ENCODE results near the gene SERPINA6. TPM values are rescaled to one million over a fixed set of nuclear protein-coding genes. Genes with fewer than 3 reads are reported as not detected.

The SERPINA6 gene
- total and polyA plus RNA-seq, 8 donors = 5.2 to 17.7 (median 13.1) TPM

- FAIRE-seq = no peak
- 53 to 67% methylated on average over 12 of the region's 12 CpGs for WGBS, 2 donors
- no peak overlapping the region for H3K4me3 ChIP-seq
- H3K27ac ChIP-seq = no peak overlapping the region
- DNase-seq = no peak
- no peaks in the 10 kb centered on the region for H3K27me3 ChIP-seq
- ATAC-seq = peak in 1 of 4 donors; percentile 22
- no peaks in the 10 kb centered on the region for H3K4me1 ChIP-seq
- intact Hi-C loops (cut with DNase I) = no loop called here
- H3K9me3 ChIP-seq = no peaks in the 10 kb centered on the region
- TF ChIP-seq CTCF (IDR thresholded peaks at IDR 0.05) = no peak
- no peaks in the 10 kb centered on the region for H3K36me3 ChIP-seq
Observed at GRCh38 chr14:94345344-94346064, 22.4 kb upstream of the SERPINA6 start.

- 68 to 84% methylated on average over 3 of the region's 3 CpGs for WGBS, 2 donors
- Histone ChIP-seq H3K4me3 (no peak overlapping the region), H3K36me3 (no peaks in the 10 kb centered on the region), H3K27ac (no peak overlapping the region), H3K9me3 (no peaks in the 10 kb centered on the region), H3K4me1 (no peaks in the 10 kb centered on the region), H3K27me3 (no peaks in the 10 kb centered on the region)
- DNase-seq (no peak), ATAC-seq (no peak), FAIRE-seq (no peak)
- no peak for TF ChIP-seq CTCF (IDR thresholded peaks at IDR 0.05)
- intact Hi-C loops (cut with DNase I) = no loop called here
Observed at GRCh38 chr14:94344389-94344788, 21.3 kb upstream of the SERPINA6 start.

- 70 to 87% methylated on average over 8 of the region's 8 CpGs for WGBS, 2 donors
- H3K9me3 ChIP-seq = no peaks in the 10 kb centered on the region
- intact Hi-C loops (cut with DNase I) = no loop called here
- H3K36me3 ChIP-seq = no peaks in the 10 kb centered on the region
- no peaks in the 10 kb centered on the region for H3K27me3 ChIP-seq
- FAIRE-seq = no peak
- H3K4me3 ChIP-seq = no peak overlapping the region
- no peak for TF ChIP-seq CTCF (IDR thresholded peaks at IDR 0.05)
- no peak for DNase-seq
- H3K4me1 ChIP-seq = no peaks in the 10 kb centered on the region
- no peak overlapping the region for H3K27ac ChIP-seq
- no peak for ATAC-seq
Observed at GRCh38 chr14:94343238-94344005, 20.3 kb upstream of the SERPINA6 start.

GRCh38 chr14:94342334-94342934, 19.3 kb upstream of the SERPINA6 start:
- no peak for TF ChIP-seq CTCF (IDR thresholded peaks at IDR 0.05)
- peak overlapping the region in 2 of 4 donors; percentile 20 to 50 for H3K27ac ChIP-seq
- intact Hi-C loops (cut with DNase I) = no loop called here
- H3K36me3 ChIP-seq = no peaks in the 10 kb centered on the region
- FAIRE-seq = no peak
- H3K4me3 ChIP-seq = no peak overlapping the region
- WGBS, 2 donors = 24 to 33% methylated on average over 2 of the region's 2 CpGs
- no peaks in the 10 kb centered on the region for H3K4me1 ChIP-seq
- ATAC-seq = peak; percentile 86 to 93 (median 89)
- H3K9me3 ChIP-seq = no peaks in the 10 kb centered on the region
- DNase-seq = peak; percentile 66 to 88 (median 78)
- H3K27me3 ChIP-seq = no peaks in the 10 kb centered on the region
